CD4-positive, alpha-beta T cell (primary cell): Measurements from ENCODE around the gene PRSS53. TPM values are rescaled to one million over a fixed set of nuclear protein-coding genes. Genes with fewer than 3 reads are reported as not detected.

ENCODE experiments used
- ATAC-seq: fragments of 200-7000 bp; cut with Tn5 transposase; one replicate; pipeline ENCODE4 v1.10.0; 2022; ENCODE audit warnings: mild to moderate bottlenecking; ENCODE audit not compliant: poor library complexity
- CTCF ChIA-PET: fragments of 350-600 bp; sonication (Branson Sonifier 250); formaldehyde crosslinking; loops from one replicate; lab custom pipeline; 2021; ENCODE audit warnings: antibody characterized with exemption, inconsistent platforms; lab: Charles Lee
- POLR2A ChIA-PET: fragments of 350-600 bp; sonication (Branson Sonifier 250); formaldehyde crosslinking; loops from one replicate; lab custom pipeline; 2021; ENCODE audit warnings: antibody characterized with exemption, inconsistent platforms; lab: Charles Lee
- DNase-seq, 14 experiments: peaks; one replicate each; pipeline ENCODE4 v3.0.0-alpha.2; 2013 to 2020; ENCODE audit warnings: mixed read lengths in 2 of 14
- H3K27ac ChIP-seq, 2 donors: one replicate each; pipeline versions ENCODE4 v1.5.1 to v1.7.0; 2013; ENCODE audit warnings: low read length in 2 of 2, low read depth in 1 of 2, mild to moderate bottlenecking in 1 of 2
- H3K27me3 ChIP-seq, 2 experiments: 1 replicate in 1 of 2; 2 replicates in 1 of 2; pipeline versions ENCODE4 v1.6.1 to v1.7.0; 2013; ENCODE audit warnings: low read length in 2 of 2, control low read depth in 1 of 2, mild to moderate bottlenecking in 1 of 2, moderate library complexity in 1 of 2; ENCODE audit not compliant: insufficient read depth in 2 of 2, control insufficient read depth in 1 of 2
- H3K36me3 ChIP-seq: one replicate; pipeline ENCODE4 v1.6.1; 2013; ENCODE audit warnings: low read length, control low read depth; ENCODE audit not compliant: insufficient read depth
- H3K4me1 ChIP-seq: one replicate; pipeline ENCODE4 v1.6.1; 2013; ENCODE audit warnings: low read length, control low read depth; ENCODE audit not compliant: insufficient read depth
- H3K4me3 ChIP-seq: one replicate; pipeline ENCODE4 v1.5.1; 2013; ENCODE audit warnings: mild to moderate bottlenecking, low read length, moderate library complexity
- H3K9me3 ChIP-seq, 2 experiments: 1 replicate in 1 of 2; 2 replicates in 1 of 2; pipeline versions ENCODE4 v1.6.1 to v1.7.0; 2013; ENCODE audit warnings: low read length in 2 of 2, mild to moderate bottlenecking in 2 of 2, control low read depth in 1 of 2, moderate library complexity in 1 of 2; ENCODE audit not compliant: control insufficient read depth in 1 of 2, insufficient read depth in 1 of 2
- H3K27ac Mint-ChIP-seq: one replicate; pipeline ENCODE4 v1.8.0; 2020; ENCODE audit warnings: mixed read lengths
- H3K27me3 Mint-ChIP-seq: one replicate; pipeline ENCODE4 v1.8.0; 2021; ENCODE audit warnings: mixed read lengths
- H3K36me3 Mint-ChIP-seq: one replicate; pipeline ENCODE4 v1.8.0; 2021; ENCODE audit warnings: low read depth, mixed read lengths
- H3K4me1 Mint-ChIP-seq: one replicate; pipeline ENCODE4 v1.8.0; 2021; ENCODE audit warnings: low read depth, mixed read lengths
- H3K4me3 Mint-ChIP-seq: one replicate; pipeline ENCODE4 v1.8.0; 2020; ENCODE audit warnings: mild to moderate bottlenecking, mixed read lengths
- H3K9me3 Mint-ChIP-seq: one replicate; pipeline ENCODE4 v1.8.0; 2020; ENCODE audit warnings: mixed read lengths
- CTCF ChIP-seq: fragments of 200-600 bp; IDR thresholded peaks from one replicate; pipeline ENCODE4 v1.8.0; 2022; ENCODE audit warnings: antibody characterized with exemption, mild to moderate bottlenecking
- intact Hi-C, 2 experiments: fragments of 100-400 bp; cut with DNase I in 1 of 2; cut with micrococcal nuclease in 1 of 2; formaldehyde crosslinking; loops; one replicate each; pipeline versions ENCODE4 v1.15.1 to v1.9.0; 2023 to 2025; cut with DNase I, micrococcal nuclease
- total RNA-seq, 174 experiments: library from RNA in 2 of 174; stranded (reverse) in 2 of 174; gene quantifications; one replicate each; pipeline ENCODE4 v1.2.3 and lab custom pipeline; 2021 to 2026

PRSS53 gene
- total RNA-seq, 2 experiments from 2014 or later = 3.5 to 3.9 TPM

GRCh38 chr16:31118223-31119155 is 29.7 kb upstream of the PRSS53 start:
- no peaks in the 10 kb centered on the region for H3K27me3 Mint-ChIP-seq
- peak overlapping the region; percentile 83 for H3K27ac Mint-ChIP-seq
- Histone ChIP-seq H3K9me3 (no peaks in the 10 kb centered on the region), H3K27me3 (no peaks in the 10 kb centered on the region), H3K36me3 (peaks cover 40% of the 10 kb centered on the region), H3K27ac (peak overlapping the region; percentile 87 to 95), H3K4me1 (peaks cover 23% of the 10 kb centered on the region), H3K4me3 (peak overlapping the region; percentile 68)
- peak in 2 of 14 experiments; percentile 49 to 66 for DNase-seq
- peaks cover 53% of the 10 kb centered on the region for H3K36me3 Mint-ChIP-seq
- CTCF ChIA-PET = interaction anchor here (1.0 to 4.6 kb wide), 4 partner anchors 24 to 177 kb away, joined by 3 to 32 read pairs (median 16); partner anchors contain the start of genes ZNF646 and ZNF668
- ATAC-seq = no peak
- peak overlapping the region; percentile 88 for H3K4me3 Mint-ChIP-seq
- H3K4me1 Mint-ChIP-seq = peaks cover 17% of the 10 kb centered on the region
- H3K9me3 Mint-ChIP-seq = no peaks in the 10 kb centered on the region
- no peak for TF ChIP-seq CTCF
- POLR2A ChIA-PET = interaction anchor here (0.8 to 3.1 kb wide), 30 partner anchors 8 to 755 kb away, joined by 3 to 120 read pairs (median 6); partner anchors contain the start of genes ARMC5, BCKDK, BCL7C and FUS
- intact Hi-C loops = loop anchor here in 1 of 2 experiments (1.0 to 5.0 kb wide), 2 partner anchors 24 to 389 kb away; partner anchors contain the start of gene RUSF1

GRCh38 chr16:31117384-31118222 is 28.9 kb upstream of the PRSS53 start, which contains the start of gene KAT8:
Gene KAT8, plus strand, starts transcription at chr16:31117664. Its CDS starts 18 bp downstream, at chr16:31117682.
- Mint-ChIP-seq H3K9me3 (no peaks in the 10 kb centered on the region), H3K4me3 (peak within 1 kb of the TSS; percentile 88), H3K27ac (peak within 1 kb of the TSS; percentile 83), H3K27me3 (no peaks in the 10 kb centered on the region), H3K4me1 (peaks cover 17% of the 10 kb centered on the region), H3K36me3 (peaks cover 56% of the 10 kb centered on the region)
- intact Hi-C loops = loop anchor here (1.0 to 5.0 kb wide), 4 partner anchors 25 to 390 kb away; partner anchors contain the start of genes ZNF646 (in 2 of the 2), ZNF668 (in 2 of the 2), FUS (in 1 of the 2) and RUSF1 (in 1 of the 2)
- CTCF ChIA-PET = interaction anchor here (1.0 to 1.9 kb wide), 3 partner anchors 25 to 176 kb away, joined by 3 to 32 read pairs (median 5); partner anchors contain the start of genes ZNF646 and ZNF668
- peaks cover 41% of the 10 kb centered on the region for H3K36me3 ChIP-seq
- H3K9me3 ChIP-seq = no peaks in the 10 kb centered on the region
- no peak for TF ChIP-seq CTCF
- H3K27ac ChIP-seq = peak within 1 kb of the TSS; percentile 87 to 95
- POLR2A ChIA-PET = interaction anchor here (0.6 to 3.1 kb wide), 36 partner anchors 9 to 756 kb away, joined by 3 to 120 read pairs (median 5); partner anchors contain the start of genes ARMC5, BCKDK, BCL7C and FBRS
- peak; percentile 91 for ATAC-seq
- H3K4me1 ChIP-seq = peaks cover 23% of the 10 kb centered on the region
- H3K4me3 ChIP-seq = peak within 1 kb of the TSS; percentile 68
- DNase-seq = peak; percentile 93 to 99 (median 96)
- H3K27me3 ChIP-seq = no peaks in the 10 kb centered on the region
